ENCODE data around the gene TMED3. TPM values are rescaled to one million over a fixed set of nuclear protein-coding genes. Genes with fewer than 3 reads are reported as not detected.

The TMED3 gene
- total and polyA plus RNA-seq, 9 of the 15 experiments (the other 6 are each of a cell fraction or from before 2014, with no cell fraction given): 6.1 to 89.6 (median 51.4) TPM

DNA sequence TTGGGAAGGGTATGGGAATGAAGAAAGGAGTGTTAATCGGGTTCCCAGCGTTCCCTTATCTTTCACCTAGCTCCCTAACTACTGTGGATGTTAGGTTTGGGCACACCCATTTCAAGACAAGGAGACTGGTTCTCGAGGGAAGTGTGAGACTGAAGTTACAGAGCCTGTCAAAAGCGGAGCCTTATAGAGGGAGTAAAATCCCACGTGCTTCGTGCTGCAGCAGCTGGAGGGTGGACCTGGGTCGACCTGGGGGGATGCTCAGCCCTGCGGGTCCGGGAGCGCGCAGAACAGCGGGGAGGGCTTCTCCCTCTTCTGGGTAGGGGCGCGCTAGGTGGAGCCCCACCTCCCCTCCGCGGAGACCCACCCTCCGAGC lies 314 bp upstream of the TMED3 start (continued):
- TF ChIP-seq, protein P1, sequence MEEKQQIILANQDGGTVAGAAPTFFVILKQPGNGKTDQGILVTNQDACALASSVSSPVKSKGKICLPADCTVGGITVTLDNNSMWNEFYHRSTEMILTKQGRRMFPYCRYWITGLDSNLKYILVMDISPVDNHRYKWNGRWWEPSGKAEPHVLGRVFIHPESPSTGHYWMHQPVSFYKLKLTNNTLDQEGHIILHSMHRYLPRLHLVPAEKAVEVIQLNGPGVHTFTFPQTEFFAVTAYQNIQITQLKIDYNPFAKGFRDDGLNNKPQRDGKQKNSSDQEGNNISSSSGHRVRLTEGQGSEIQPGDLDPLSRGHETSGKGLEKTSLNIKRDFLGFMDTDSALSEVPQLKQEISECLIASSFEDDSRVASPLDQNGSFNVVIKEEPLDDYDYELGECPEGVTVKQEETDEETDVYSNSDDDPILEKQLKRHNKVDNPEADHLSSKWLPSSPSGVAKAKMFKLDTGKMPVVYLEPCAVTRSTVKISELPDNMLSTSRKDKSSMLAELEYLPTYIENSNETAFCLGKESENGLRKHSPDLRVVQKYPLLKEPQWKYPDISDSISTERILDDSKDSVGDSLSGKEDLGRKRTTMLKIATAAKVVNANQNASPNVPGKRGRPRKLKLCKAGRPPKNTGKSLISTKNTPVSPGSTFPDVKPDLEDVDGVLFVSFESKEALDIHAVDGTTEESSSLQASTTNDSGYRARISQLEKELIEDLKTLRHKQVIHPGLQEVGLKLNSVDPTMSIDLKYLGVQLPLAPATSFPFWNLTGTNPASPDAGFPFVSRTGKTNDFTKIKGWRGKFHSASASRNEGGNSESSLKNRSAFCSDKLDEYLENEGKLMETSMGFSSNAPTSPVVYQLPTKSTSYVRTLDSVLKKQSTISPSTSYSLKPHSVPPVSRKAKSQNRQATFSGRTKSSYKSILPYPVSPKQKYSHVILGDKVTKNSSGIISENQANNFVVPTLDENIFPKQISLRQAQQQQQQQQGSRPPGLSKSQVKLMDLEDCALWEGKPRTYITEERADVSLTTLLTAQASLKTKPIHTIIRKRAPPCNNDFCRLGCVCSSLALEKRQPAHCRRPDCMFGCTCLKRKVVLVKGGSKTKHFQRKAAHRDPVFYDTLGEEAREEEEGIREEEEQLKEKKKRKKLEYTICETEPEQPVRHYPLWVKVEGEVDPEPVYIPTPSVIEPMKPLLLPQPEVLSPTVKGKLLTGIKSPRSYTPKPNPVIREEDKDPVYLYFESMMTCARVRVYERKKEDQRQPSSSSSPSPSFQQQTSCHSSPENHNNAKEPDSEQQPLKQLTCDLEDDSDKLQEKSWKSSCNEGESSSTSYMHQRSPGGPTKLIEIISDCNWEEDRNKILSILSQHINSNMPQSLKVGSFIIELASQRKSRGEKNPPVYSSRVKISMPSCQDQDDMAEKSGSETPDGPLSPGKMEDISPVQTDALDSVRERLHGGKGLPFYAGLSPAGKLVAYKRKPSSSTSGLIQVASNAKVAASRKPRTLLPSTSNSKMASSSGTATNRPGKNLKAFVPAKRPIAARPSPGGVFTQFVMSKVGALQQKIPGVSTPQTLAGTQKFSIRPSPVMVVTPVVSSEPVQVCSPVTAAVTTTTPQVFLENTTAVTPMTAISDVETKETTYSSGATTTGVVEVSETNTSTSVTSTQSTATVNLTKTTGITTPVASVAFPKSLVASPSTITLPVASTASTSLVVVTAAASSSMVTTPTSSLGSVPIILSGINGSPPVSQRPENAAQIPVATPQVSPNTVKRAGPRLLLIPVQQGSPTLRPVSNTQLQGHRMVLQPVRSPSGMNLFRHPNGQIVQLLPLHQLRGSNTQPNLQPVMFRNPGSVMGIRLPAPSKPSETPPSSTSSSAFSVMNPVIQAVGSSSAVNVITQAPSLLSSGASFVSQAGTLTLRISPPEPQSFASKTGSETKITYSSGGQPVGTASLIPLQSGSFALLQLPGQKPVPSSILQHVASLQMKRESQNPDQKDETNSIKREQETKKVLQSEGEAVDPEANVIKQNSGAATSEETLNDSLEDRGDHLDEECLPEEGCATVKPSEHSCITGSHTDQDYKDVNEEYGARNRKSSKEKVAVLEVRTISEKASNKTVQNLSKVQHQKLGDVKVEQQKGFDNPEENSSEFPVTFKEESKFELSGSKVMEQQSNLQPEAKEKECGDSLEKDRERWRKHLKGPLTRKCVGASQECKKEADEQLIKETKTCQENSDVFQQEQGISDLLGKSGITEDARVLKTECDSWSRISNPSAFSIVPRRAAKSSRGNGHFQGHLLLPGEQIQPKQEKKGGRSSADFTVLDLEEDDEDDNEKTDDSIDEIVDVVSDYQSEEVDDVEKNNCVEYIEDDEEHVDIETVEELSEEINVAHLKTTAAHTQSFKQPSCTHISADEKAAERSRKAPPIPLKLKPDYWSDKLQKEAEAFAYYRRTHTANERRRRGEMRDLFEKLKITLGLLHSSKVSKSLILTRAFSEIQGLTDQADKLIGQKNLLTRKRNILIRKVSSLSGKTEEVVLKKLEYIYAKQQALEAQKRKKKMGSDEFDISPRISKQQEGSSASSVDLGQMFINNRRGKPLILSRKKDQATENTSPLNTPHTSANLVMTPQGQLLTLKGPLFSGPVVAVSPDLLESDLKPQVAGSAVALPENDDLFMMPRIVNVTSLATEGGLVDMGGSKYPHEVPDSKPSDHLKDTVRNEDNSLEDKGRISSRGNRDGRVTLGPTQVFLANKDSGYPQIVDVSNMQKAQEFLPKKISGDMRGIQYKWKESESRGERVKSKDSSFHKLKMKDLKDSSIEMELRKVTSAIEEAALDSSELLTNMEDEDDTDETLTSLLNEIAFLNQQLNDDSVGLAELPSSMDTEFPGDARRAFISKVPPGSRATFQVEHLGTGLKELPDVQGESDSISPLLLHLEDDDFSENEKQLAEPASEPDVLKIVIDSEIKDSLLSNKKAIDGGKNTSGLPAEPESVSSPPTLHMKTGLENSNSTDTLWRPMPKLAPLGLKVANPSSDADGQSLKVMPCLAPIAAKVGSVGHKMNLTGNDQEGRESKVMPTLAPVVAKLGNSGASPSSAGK (IDR thresholded peaks at IDR 0.05): peak; percentile 59
- no peak for TF ChIP-seq CEBPG (CRISPR knock-in tag; IDR thresholded peaks at IDR 0.05)
- TF ChIP-seq CEBPG (tag; conservative IDR thresholded peaks at IDR 0.05 in 1 of 2, IDR thresholded peaks at IDR 0.05 in 1 of 2): no peak
- TF ChIP-seq L3MBTL2 (IDR thresholded peaks at IDR 0.05): peak; percentile 81
- TF ChIP-seq, protein P2, sequence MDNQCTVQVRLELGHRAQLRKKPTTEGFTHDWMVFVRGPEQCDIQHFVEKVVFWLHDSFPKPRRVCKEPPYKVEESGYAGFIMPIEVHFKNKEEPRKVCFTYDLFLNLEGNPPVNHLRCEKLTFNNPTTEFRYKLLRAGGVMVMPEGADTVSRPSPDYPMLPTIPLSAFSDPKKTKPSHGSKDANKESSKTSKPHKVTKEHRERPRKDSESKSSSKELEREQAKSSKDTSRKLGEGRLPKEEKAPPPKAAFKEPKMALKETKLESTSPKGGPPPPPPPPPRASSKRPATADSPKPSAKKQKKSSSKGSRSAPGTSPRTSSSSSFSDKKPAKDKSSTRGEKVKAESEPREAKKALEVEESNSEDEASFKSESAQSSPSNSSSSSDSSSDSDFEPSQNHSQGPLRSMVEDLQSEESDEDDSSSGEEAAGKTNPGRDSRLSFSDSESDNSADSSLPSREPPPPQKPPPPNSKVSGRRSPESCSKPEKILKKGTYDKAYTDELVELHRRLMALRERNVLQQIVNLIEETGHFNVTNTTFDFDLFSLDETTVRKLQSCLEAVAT (IDR thresholded peaks at IDR 0.05): no peak
- peak; percentile 10; the same call in 1 of the 2 replicates for TF ChIP-seq MYC (IDR thresholded peaks at IDR 0.05; ENCODE audit: low read depth, low read length)
- no peak for TF ChIP-seq MYC (CRISPR knock-in tag; IDR thresholded peaks at IDR 0.05; ENCODE audit: borderline replicate concordance, low read depth)
- TF ChIP-seq POU5F1 (IDR thresholded peaks at IDR 0.05; ENCODE audit: borderline replicate concordance, low read depth, low read length, partially characterized antibody): no peak
- no peak for TF ChIP-seq POLR2B (IDR thresholded peaks at IDR 0.05; ENCODE audit: low read depth, partially characterized antibody)
- TF ChIP-seq MXI1 (IDR thresholded peaks at IDR 0.05; ENCODE audit: low read depth, low read length): peak; percentile 71
- TF ChIP-seq, protein P3, sequence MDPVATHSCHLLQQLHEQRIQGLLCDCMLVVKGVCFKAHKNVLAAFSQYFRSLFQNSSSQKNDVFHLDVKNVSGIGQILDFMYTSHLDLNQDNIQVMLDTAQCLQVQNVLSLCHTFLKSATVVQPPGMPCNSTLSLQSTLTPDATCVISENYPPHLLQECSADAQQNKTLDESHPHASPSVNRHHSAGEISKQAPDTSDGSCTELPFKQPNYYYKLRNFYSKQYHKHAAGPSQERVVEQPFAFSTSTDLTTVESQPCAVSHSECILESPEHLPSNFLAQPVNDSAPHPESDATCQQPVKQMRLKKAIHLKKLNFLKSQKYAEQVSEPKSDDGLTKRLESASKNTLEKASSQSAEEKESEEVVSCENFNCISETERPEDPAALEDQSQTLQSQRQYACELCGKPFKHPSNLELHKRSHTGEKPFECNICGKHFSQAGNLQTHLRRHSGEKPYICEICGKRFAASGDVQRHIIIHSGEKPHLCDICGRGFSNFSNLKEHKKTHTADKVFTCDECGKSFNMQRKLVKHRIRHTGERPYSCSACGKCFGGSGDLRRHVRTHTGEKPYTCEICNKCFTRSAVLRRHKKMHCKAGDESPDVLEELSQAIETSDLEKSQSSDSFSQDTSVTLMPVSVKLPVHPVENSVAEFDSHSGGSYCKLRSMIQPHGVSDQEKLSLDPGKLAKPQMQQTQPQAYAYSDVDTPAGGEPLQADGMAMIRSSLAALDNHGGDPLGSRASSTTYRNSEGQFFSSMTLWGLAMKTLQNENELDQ (CRISPR knock-in tag; IDR thresholded peaks at IDR 0.05; ENCODE audit: borderline replicate concordance): no peak
- TF ChIP-seq TAF1 (IDR thresholded peaks at IDR 0.05; ENCODE audit: control insufficient read depth, extremely low read depth, insufficient read depth, low read length, severe bottlenecking): no peak
- no peak for TF ChIP-seq NR2C1 (IDR thresholded peaks at IDR 0.05)
- TF ChIP-seq NR2C1 (tag; IDR thresholded peaks at IDR 0.05): no peak
